GM08714 (cell line): ENCODE results near the gene MINDY1.

Source experiments
- H3K4me3 ChIP-seq: fragments of 200-500 bp; sonication (Bioruptor generic); 2 replicates; pipeline ENCODE4 v1.5.1; 2014; ENCODE audit warnings: mild to moderate bottlenecking, low read length, inconsistent platforms
- ZNF274 ChIP-seq: IDR thresholded peaks from 2 replicates; pipeline ENCODE4 v1.6.1; 2012; ENCODE audit warnings: mild to moderate bottlenecking, low read depth, low read length

The MINDY1 gene

GRCh38 chr1:150970808-150971582 is 35.7 kb downstream of the MINDY1 start:
- H3K4me3 ChIP-seq: no peak overlapping the region
- no peak for TF ChIP-seq ZNF274

GRCh38 chr1:150969626-150970025 is 37.1 kb downstream of the MINDY1 start:
- no peak for TF ChIP-seq ZNF274
- H3K4me3 ChIP-seq: no peak overlapping the region

GRCh38 chr1:150968491-150968890 is 38.2 kb downstream of the MINDY1 start:
- no peak overlapping the region for H3K4me3 ChIP-seq
- TF ChIP-seq ZNF274: no peak

- TF ChIP-seq ZNF274: no peak
- no peak overlapping the region for H3K4me3 ChIP-seq
Observed at GRCh38 chr1:150967936-150968335, 38.8 kb downstream of the MINDY1 start.

GRCh38 chr1:150966011-150966410 is 40.7 kb downstream of the MINDY1 start:
- no peak overlapping the region for H3K4me3 ChIP-seq
- TF ChIP-seq ZNF274: no peak

- TF ChIP-seq ZNF274: no peak
- H3K4me3 ChIP-seq: no peak overlapping the region
Observed at GRCh38 chr1:150965605-150966004, 41.1 kb downstream of the MINDY1 start.

- no peak overlapping the region for H3K4me3 ChIP-seq
- TF ChIP-seq ZNF274: no peak
Observed at GRCh38 chr1:150964164-150964489, 42.6 kb downstream of the MINDY1 start.

GRCh38 chr1:150963321-150964163 is 43.2 kb downstream of the MINDY1 start:
- TF ChIP-seq ZNF274: no peak
- H3K4me3 ChIP-seq: no peak overlapping the region

- H3K4me3 ChIP-seq: no peak overlapping the region
- TF ChIP-seq ZNF274: no peak
Observed at GRCh38 chr1:150961756-150962155, 44.9 kb downstream of the MINDY1 start.

GRCh38 chr1:150960646-150961045 is 46.1 kb downstream of the MINDY1 start:
- no peak for TF ChIP-seq ZNF274
- H3K4me3 ChIP-seq: no peak overlapping the region

GRCh38 chr1:150957666-150958065 is 49.0 kb downstream of the MINDY1 start:
- TF ChIP-seq ZNF274: no peak
- no peak overlapping the region for H3K4me3 ChIP-seq

- no peak for TF ChIP-seq ZNF274
- no peak overlapping the region for H3K4me3 ChIP-seq
Observed at GRCh38 chr1:150955280-150955679, 51.4 kb downstream of the MINDY1 start.

GRCh38 chr1:150954708-150955107 is 52.0 kb downstream of the MINDY1 start:
- no peak for TF ChIP-seq ZNF274
- no peak overlapping the region for H3K4me3 ChIP-seq
